UCSD-AML1 (cell line): Measurements from ENCODE around the gene EMP2.
A peak's percentile ranks its signal among the peaks of the same experiment; 100 is the strongest.
"Not testable (repeated sequence)": the region's sequence is repeated elsewhere in the genome, so short reads cannot be mapped to it uniquely, and the experiment has no call there.

Source experiments
- DNase-seq: peaks from one replicate; lab custom pipeline; 2025; ENCODE audit not compliant: unreplicated experiment; lab: John Stamatoyannopoulos, UW

Gene EMP2

GRCh38 chr16:10552998-10553491, 27.4 kb downstream of the EMP2 start:
- DNase-seq, result peak; percentile 84

- DNase-seq, result no peak
Observed at GRCh38 chr16:10552281-10552680, 28.1 kb downstream of the EMP2 start.

- DNase-seq, result no peak
Observed at GRCh38 chr16:10551881-10552280, 28.5 kb downstream of the EMP2 start.

GRCh38 chr16:10548404-10548803, 32.0 kb downstream of the EMP2 start:
- no peak for DNase-seq

- DNase-seq, result no peak
Observed at GRCh38 chr16:10547708-10548107, 32.7 kb downstream of the EMP2 start.

GRCh38 chr16:10543231-10543977, 37.0 kb downstream of the EMP2 start:
- no peak for DNase-seq

GRCh38 chr16:10541366-10541765, 39.0 kb downstream of the EMP2 start:
- DNase-seq, result no peak

GRCh38 chr16:10539793-10540192, 40.6 kb downstream of the EMP2 start:
- no peak for DNase-seq

- no peak for DNase-seq
Observed at GRCh38 chr16:10539236-10539635, 41.2 kb downstream of the EMP2 start.

GRCh38 chr16:10538583-10538982, 41.8 kb downstream of the EMP2 start:
- DNase-seq, result no peak

- DNase-seq, result no peak
Observed at GRCh38 chr16:10537946-10538345, 42.5 kb downstream of the EMP2 start.

- no peak for DNase-seq
Observed at GRCh38 chr16:10536814-10537389, 43.5 kb downstream of the EMP2 start.

- not testable (repeated sequence) for DNase-seq
Observed at GRCh38 chr16:10536328-10536727, 44.1 kb downstream of the EMP2 start.

- no peak for DNase-seq
Observed at GRCh38 chr16:10535461-10535860, 44.9 kb downstream of the EMP2 start.

GRCh38 chr16:10534748-10535147, 45.6 kb downstream of the EMP2 start:
- DNase-seq, result no peak

- not testable (repeated sequence) for DNase-seq
Observed at GRCh38 chr16:10533612-10534011, 46.8 kb downstream of the EMP2 start.

- DNase-seq, result no peak
Observed at GRCh38 chr16:10531582-10531981, 48.8 kb downstream of the EMP2 start.

- DNase-seq, result no peak
Observed at GRCh38 chr16:10530685-10531084, 49.7 kb downstream of the EMP2 start.

- DNase-seq, result no peak
Observed at GRCh38 chr16:10529895-10530669, 50.3 kb downstream of the EMP2 start.

GRCh38 chr16:10528635-10529034, 51.8 kb downstream of the EMP2 start:
- DNase-seq, result no peak

GRCh38 chr16:10526962-10527361, 53.4 kb downstream of the EMP2 start:
- no peak for DNase-seq
